ENCODE data around the gene SIPA1L3. TPM values are rescaled to one million over a fixed set of nuclear protein-coding genes. Genes with fewer than 3 reads are reported as not detected.

SIPA1L3 gene
- total and polyA plus RNA-seq, 12 donors: 2.8 to 24.2 (median 12.3) TPM

GRCh38 chr19:37979547-37980082 lies 72.6 kb downstream of the SIPA1L3 start:
- DNase-seq: no peak
- 80 to 82% methylated on average over 13 of the region's 13 CpGs for WGBS, 2 donors
- H3K4me3 ChIP-seq: no peak overlapping the region
- no peak overlapping the region for H3K27ac ChIP-seq
- peaks cover 0 to 4% (median 0%) of the 10 kb centered on the region in 9 donors for H3K4me1 ChIP-seq
- ATAC-seq: peak in 1 of 8 donors; percentile 26
- H3K36me3 ChIP-seq: no peaks in the 10 kb centered on the region
- H3K27me3 ChIP-seq: no peaks in the 10 kb centered on the region
- no peak for TF ChIP-seq CTCF (IDR thresholded peaks at IDR 0.05)
- intact Hi-C loops (cut with DNase I): loop anchor here in 1 of 10 donors (10.0 kb wide), 1 partner anchor 1325 kb away; no protein-coding TSS in a partner anchor
- H3K9me3 ChIP-seq: no peaks in the 10 kb centered on the region

- no peak overlapping the region for H3K27ac ChIP-seq
These were observed 73.6 kb downstream of the SIPA1L3 start for GRCh38 chr19:37980419-37981170.

GRCh38 chr19:37981785-37982475 lies 74.9 kb downstream of the SIPA1L3 start:
- Histone ChIP-seq H3K36me3 (no peaks in the 10 kb centered on the region), H3K4me3 (no peak overlapping the region), H3K4me1 (peaks cover 0 to 4% (median 0%) of the 10 kb centered on the region in 9 donors), H3K27me3 (no peaks in the 10 kb centered on the region), H3K27ac (no peak overlapping the region), H3K9me3 (no peaks in the 10 kb centered on the region)
- DNase-seq (no peak), ATAC-seq (no peak)
- TF ChIP-seq CTCF (IDR thresholded peaks at IDR 0.05): no peak
- 88 to 90% methylated on average over 13 of the region's 13 CpGs for WGBS, 2 donors
- intact Hi-C loops (cut with DNase I): no loop called here

More at GRCh38 chr19:37980419-37981170, 73.6 kb downstream of the SIPA1L3 start:
- ATAC-seq: peak in 1 of 8 donors; percentile 50
- TF ChIP-seq CTCF (IDR thresholded peaks at IDR 0.05): no peak
- Histone ChIP-seq H3K9me3 (no peaks in the 10 kb centered on the region), H3K36me3 (no peaks in the 10 kb centered on the region), H3K27me3 (no peaks in the 10 kb centered on the region), H3K4me3 (no peak overlapping the region), H3K4me1 (peaks cover 0 to 4% (median 0%) of the 10 kb centered on the region in 9 donors)
- DNase-seq: no peak
- intact Hi-C loops (cut with DNase I): no loop called here
- 72 to 75% methylated on average over 12 of the region's 12 CpGs for WGBS, 2 donors

- no peak for TF ChIP-seq CTCF (IDR thresholded peaks at IDR 0.05)
- Histone ChIP-seq H3K27me3 (no peaks in the 10 kb centered on the region), H3K9me3 (no peaks in the 10 kb centered on the region), H3K4me1 (peaks cover 0 to 3% (median 0%) of the 10 kb centered on the region in 9 donors), H3K36me3 (no peaks in the 10 kb centered on the region), H3K4me3 (no peak overlapping the region), H3K27ac (no peak overlapping the region)
- DNase-seq: no peak
- no peak for ATAC-seq
- intact Hi-C loops (cut with DNase I): no loop called here
- 93% methylated on average over 5 of the region's 5 CpGs for WGBS, 2 donors
These were observed 75.6 kb downstream of the SIPA1L3 start for GRCh38 chr19:37982655-37983054.
